Activated naive CD4-positive, alpha-beta T cell treated with anti-CD3 and anti-CD28 coated beads, Interleukin-2, amount 50 U/mL, for 16 hours (primary cell): ENCODE measurements around the gene FOXL1.
"Not testable (repeated sequence)": the region's sequence is repeated elsewhere in the genome, so short reads cannot be mapped to it uniquely, and the experiment has no call there.

Experiments used
- DNase-seq: peaks from one replicate; pipeline ENCODE4 v3.0.0-alpha.2; 2020

The FOXL1 gene

DNA sequence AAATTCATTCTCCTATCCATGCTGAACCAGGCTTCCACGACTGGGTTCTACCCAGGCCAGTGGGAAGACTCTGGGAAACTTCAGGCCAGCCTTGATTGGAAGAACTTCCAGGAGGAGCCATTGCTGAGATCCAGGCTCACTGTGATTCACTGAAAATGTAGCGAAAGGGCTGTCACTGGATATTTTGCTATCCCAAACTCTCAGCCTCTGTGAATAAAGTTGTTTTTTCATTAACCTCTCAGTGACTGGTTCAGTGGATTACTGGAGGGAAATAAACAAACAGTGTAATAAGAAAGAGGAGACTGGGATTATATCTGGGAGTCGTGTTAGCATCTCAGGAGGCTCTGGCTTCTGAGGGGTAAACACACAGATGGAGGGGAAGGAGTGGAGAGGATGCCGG, 3.1 kb downstream of the FOXL1 start:
- DNase-seq, result no peak

DNA sequence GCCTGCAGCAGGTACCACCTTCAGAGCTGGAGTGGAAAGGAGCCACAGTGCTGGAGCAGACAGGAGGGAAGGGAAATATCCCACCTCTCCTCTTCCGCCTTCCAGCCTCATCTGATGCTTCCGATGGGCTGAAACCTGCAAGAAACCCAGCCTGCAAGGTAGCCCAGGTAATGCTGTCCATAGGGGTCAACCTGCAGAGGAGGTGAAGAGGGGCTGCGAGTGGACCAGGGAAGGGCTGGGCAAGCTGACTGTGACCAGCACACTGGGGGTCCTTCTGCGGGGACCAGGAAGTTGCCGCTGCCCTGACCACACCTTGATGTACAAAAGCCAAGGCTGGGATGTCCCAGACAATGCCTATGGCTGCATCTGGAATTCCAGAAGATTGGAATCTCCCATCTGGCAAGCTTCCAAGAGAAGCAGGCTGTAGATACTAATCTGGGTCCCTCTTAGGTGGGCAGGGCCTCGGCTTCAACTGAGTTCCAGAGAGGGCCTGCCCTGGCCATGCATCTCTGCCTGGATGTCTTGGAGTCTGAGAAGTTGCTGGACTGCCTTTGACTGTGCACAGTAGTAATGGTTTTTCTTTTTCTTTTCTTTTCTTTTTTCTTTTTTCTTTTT, 5.8 kb downstream of the FOXL1 start:
- no peak for DNase-seq

DNA sequence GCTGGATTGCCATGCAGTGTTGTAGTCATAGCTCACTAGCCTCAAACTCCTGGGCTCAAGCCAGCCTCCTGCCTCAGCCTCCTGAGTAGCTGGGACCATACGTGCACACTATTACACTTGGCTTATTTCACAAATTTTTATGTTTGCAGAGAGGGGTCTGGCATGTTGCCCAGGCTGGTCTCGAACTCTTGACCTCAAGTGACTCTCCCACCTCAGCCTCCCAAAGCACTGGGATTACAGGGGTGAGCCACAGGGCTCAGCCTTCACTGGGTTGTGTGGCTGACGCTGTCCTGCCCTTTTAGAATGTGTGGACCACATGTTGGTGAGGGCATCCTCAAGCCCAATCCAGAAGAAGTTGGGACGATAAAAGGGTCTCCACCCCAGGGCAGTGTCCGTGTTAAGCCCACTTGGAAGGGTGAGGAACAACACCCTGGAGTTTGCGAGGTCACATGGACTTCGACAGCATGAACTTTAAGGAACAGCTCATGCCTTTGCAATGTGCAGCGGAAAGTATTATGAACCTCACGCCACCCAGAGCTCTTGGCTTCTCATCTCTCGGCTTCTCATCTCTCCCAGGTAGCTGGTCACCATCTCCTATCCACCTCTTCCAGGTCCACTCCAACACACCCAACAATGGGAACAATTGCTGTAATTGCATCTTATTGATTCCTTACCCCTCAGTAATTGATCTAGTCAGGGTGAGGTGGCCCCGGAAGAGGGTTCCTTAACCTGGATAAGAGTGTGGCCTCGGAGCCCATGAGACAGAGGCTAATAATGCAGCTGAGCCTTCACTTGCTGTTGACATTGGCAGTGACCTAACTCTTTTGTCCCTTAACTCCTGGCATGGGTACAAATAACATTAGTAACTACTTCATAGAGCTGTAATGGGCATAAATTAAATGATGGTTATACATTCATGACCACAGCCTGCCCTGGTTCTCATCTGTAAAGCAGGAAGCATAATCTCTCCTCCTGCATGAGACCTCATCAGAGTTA, 6.7 kb downstream of the FOXL1 start:
- no peak for DNase-seq

DNA sequence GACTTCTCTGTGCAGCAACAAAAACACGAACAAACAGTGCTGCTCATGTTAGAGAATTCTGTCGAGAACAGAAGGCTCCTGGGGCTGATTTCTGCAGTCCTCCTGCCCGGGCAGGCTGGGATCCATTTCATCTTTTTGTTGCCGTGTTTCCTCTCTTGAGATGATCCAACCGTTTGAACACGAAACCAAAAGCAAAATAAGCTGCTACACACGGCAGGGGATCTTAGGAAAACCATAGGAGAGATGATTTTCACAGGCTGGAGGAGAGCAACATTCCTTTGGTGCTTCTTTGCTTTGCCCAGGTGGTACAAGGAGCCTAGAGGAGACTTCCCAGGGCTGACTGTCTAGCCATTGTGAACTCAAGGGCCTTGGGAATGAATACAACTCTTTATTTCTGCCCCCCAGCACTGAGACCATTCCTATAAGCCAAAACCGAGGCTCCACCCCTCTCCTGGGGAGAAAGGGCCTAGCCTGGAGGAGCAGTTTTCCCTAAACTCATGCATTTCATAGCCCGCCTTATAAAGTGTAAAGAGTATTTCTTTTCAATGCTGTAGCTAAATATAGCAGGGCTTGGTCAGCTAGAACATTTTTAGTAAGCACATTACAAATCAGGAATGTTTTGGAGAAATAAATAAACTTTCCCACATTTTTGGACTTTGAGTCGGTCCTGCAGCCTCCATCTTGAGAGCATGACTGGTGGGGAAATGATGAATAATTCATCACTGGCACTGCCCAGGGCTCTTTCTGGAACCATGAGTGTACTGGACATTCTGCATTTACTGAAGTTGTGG, 7.7 kb downstream of the FOXL1 start:
- DNase-seq, result no peak

DNA sequence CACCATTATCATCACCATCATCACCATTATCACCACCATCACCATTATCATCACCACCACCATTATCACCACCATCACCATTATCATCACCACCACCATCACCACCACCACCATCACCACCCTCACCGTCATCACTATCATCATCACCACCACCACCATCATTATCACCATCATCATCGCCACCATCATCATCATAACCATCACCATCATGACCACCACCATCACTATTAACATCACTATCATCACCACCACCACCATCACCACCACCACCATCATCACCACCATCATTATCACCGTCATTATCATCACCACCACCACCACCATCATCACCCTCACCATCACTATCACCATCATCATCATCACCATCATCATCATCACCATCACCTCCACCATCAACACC, 9.1 kb downstream of the FOXL1 start:
- no peak for DNase-seq

DNA sequence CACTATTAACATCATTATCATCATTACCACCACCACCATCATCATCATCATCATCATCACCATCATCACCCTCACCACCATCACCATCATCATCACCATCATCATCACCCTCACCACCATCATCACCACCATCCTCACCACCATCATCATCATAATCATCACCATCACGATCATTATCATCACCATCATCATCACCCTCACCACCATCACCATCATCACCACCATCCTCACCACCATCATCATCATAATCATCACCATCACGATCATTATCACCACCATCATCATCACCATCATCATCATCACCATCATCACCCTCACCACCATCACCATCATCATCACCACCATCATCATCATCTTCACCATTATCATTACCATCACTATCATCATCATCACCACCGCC, 9.6 kb downstream of the FOXL1 start:
- not testable (repeated sequence) for DNase-seq

DNA sequence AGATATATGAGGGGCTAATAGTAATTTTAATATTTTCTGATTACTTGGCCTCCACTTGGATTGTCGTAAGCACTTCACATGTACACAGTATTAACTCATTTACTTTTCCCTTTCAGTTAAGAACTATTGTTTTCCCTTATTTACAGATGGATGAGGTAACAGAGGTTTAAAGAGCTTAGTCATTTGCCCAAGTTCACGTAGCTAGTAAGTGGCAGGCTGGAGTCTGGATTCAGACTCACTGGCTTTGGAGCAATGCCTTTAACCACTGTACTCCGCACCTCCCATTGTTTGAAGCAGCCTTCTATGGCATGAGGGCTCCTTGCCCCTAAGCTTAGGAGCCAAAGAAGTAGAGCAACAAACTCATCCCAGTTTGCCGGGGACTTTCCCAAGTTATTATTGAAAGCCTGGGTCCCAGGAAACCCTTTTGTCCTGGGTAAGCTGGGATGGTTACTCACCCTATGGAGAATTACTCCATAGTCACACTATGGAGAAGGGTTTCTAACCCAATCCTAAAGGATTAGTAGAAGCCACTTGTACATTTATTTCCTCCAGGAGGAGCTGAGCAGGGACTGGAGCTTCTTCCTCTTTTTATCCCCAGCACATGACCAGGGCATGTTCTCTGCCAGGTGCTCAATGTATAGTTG, 12.3 kb downstream of the FOXL1 start:
- DNase-seq, result no peak

DNA sequence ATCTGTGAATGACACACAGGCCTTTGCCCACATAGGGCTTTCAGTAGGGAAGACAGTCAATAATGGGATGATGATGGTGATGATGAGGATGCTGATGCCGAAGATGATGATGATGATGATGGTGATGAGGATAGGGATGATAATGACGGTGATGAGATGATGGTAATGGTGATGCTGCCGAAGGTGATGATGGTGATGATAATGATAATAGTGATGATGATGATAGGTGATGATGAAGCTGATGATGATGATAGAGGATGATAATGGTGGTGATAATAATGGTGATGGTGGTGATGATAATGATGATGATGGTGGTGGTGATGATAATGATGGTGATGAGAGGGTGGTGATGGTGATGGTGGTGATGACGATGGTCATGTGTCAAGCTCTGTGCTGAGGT, 12.9 kb downstream of the FOXL1 start:
- no peak for DNase-seq

DNA sequence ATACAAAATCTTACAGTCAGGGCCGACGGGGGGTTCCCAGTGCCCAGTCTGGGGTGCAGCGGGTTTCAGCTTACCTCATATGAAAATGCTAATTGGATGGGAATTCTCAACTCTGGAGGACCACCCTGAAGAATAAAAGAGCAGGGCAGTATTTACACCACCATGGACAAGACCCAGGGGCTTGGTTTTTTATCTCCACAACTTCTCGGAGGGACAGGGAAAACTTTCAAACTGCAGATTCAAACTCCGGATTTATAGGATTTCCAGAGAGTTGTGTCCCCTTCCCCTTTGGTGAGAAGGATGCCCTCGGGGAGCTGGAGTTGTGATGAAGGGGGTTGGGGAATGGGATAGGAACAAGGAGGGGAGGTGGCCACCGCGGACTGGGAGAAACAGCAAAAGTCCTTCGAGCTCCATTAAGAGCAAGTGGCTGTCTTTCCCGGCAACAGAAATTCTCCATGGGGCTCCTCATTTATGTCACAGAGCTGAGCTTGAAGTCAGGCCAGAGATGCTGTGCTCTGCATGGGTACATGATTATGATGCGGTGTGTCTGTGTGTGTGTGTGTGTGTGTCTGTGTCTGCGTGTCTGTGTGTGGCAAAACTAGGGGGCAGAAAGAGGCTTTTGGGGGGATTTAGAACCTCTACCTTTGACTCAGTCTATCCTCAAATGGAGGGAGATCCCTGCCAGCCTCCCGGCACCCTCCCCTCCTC, 15.7 kb downstream of the FOXL1 start:
- no peak for DNase-seq

DNA sequence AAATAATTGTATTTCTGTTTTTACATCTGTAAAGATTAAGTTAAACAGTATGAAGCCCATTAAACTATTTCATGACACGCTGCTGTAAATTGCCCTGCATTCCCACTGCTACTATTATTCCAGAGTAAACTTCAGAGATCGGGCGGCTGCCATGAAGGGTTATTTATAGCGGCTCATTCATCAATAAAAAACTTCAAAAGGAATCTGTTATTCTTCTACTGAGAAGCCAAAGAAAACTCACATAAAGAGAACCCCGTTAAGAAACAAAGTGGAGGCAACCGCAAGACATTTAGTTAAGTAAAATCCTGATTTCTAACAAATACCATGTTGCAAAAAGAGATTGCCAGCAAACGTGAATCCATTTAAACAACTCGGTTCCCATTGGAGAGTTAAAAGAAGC, 16.4 kb downstream of the FOXL1 start:
- no peak for DNase-seq

DNA sequence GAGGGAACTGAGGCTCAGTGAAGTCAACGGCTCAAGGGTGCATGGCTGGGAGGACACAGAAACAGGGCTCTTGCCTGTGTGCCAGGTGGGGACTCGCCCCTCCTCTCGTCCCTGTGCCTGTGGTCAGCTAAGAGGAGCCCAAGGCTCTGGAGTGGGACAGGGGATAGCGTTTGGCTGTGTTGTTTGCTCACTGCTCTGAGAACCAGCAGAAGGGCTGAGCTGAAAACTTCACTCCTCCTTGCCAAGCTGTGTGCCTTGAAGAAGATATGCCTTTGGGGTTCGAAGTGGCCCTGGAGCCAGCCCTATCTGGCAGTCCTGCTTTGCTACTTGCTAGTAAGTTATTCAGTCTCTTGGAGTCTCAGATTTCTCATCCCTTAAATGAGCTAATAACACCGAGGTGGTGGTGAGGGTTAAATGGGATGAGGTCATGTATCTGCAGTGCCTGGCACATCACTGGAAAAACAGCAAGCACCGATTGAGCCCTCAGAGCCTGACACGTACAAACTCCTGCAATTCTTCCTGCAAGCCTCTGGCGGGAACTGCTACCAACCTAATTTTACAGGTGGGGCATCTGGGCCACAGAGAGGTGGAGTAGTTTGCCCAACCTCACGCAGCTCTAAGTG, 17.7 kb downstream of the FOXL1 start:
- no peak for DNase-seq

DNA sequence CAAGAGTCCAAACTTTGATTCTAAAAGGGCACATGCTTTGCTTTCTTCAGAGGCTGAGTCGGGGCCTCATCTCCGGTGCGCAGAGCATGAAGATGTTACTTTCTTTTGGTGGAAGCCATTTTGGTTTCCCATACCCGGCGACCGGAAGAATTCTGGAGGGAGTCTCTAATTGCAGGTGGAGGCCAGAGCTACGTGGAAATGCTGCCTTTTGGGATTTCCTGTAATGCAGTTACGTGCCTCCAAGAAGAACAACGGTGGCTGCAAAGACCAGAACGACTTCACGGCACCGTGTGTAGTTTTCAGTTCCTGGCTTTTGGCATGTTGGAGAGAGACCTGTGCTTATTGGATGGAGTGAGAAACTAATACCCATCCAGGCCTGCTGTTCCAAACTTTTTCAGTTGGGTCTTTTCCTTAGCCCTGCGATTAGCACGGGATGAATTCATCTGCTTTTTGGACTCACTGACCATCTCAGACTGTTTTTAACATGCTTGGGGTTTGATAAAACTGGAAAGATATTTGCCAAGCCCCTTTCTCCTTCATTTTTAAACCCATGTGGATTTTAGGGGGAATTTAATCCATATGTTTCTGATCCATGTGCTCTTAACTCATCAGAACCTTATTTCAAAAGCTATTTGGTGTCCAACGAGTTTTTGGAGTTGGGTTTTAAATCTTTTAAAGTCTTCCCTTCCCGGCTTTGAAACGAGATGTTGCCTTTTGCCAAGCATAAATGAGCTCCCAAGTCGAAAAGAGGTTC, 19.0 kb downstream of the FOXL1 start:
- no peak for DNase-seq

DNA sequence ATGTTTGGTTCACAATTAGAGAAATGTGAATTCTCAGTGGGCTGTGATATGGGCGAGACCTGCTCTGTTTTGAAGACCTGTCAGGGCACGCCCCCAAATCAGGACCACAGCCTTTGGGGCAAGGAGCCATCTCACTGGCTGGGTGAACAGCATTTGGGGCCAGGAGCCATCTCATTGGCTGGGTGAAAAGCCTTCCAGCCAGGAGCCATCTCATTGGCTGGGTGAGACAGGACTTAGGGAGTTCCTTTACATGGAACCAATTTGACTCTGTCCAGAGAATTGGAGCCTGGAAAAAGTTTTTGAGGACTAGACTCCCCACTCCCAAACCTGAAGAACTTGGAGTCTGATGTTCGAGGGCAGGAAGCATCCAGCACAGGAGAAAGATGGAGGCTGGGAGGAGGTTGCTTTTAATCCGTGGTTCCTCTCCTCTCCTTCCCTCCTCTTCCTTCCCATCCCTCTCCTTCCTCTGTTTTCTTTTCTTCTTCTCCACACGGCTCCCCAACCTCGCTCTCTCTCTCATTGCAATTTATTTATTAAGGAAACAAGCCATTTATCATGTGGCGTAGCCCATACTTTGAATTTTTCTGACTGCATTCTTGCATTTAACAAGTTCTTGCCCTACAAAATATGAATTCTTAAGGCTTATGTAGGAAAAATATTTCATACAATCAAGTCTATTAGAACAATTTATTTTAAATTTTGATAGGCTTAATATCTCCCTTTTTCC, 19.7 kb downstream of the FOXL1 start:
- no peak for DNase-seq

DNA sequence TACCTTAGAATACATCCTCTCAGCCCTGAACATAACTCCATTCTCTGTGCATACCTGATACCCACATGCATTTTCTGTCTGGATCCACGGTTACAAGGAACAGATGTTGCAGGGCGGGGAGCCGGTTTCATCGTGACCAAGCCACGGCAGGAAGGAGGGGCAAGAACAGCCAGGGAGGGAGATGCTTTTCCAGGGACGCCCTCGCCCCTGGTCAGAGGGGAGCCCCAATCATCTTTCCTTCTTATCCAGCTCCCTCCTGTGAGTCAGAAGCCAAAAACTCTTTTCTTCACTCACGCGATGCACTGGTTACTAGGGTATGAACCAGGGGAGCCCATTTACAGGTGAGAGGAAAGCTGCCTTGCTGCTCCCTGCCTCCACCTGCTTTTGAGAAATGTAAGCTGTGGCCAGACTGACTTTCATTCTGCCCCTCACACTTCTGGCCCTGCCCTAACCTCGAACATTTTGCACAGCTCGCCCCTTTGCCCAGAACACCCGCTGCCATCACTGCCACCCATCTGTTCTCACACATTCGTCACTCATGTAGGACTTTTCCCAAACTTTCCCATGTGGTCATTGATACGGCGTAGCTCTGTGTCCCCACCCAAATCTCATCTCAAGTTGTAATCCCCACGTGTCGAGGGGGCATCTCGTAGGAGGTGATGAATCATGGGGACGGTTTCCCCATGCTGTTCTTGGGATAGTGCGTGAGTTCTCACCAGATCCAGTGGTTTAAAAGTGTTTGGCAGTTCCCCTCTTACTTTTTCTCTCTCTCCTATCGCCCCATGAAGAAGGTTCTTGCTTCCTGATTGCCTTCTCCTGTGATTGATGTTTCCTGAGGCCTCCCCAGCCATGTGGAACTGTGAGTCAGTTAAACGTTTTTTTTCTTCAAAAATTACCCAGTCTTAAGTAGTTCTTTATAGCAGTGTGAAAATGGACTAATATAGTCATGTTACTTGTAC, 20.5 kb downstream of the FOXL1 start:
- no peak for DNase-seq

DNA sequence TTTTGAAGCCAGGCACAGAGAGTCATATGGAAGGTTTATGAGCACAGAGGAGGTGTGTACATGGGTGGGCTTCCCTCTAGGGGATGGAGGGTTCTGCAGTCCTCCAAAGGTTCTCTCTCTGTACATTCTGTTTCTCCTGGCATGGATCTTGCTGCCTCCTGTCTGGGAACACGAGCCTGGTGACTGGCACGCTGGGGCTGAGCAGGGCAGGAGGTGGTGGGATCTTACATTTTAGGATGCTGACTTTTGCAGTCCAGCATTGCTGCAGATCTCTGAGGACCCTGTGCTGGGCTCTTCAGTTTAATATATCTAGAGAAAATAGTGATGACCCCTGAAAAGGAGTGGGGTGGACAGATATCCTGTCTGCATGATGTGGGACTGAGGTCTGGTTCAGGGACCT, 23.0 kb downstream of the FOXL1 start:
- DNase-seq, result no peak

DNA sequence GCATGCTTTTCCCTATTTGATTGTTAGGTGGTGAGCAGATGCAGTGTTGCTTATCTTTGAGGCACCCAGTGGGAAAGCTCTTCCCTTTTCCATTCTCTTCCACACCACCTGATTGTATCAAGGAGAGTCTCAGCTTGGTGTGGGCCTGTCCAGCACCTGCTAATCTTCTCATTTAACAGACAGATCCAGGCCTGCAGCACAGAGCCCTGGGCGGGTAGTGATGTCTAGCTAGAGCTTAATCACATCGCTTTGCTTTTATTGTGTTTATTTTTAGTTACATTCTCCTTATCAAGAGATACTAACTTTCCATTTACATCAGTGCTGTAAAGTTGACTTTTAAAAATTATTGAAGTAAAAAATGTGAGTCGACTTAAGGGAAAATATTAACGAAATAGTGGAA, 24.2 kb downstream of the FOXL1 start:
- DNase-seq, result no peak

DNA sequence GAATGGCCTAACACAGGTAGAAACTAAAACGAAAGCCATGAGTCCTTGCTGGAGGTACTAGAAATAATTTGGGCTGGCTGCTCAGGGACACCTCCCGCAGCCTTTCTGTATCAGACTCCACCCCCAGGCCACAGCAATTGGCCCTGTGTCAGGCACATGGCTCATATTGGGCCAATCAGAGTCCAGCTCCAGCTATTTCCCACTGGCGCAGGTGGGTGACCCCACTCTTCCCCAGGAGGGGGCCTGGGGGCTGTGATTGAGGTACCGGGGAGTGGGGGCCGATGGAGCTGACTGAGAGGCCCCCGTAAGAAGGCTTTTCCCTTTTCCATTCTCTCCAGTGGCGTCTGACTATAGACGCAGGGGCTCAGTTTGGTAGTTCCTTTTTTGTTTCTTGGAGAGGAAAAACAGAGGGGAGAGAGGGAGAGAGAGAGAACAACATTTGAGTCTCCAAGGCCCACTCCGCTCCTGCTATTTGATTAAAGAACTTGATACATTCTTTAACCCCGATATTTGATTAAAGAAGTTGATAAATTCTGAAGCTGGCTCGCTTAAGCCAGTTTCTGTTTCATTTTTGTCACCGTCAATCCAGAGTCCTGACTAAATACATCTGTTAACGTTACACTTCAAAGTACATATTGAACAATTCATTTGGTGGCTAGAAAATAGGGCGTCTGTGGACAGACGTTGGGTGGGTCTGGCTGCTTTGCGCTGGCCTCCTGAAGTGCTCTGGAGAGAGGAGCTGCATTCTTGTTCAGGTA, 26.3 kb downstream of the FOXL1 start:
- peak; percentile 54 for DNase-seq

DNA sequence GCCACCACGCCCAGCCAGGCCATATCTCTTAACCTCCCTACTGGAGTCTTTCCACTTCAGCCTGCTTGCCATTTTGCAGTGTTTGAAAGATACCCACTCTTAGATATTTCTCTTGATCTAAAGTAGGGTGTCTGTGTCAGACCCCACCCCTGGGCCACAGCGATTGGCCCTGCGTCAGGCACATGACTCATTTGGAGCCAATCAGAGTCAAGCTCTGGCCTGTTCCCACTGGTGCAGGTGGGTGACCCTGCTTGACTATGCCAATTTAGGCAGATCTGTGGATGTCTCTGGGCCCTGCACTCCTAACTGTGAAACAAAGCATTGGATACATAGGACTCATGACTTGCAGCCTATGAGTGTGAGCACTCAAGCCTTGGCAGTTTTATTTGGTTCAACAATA, 27.6 kb downstream of the FOXL1 start:
- no peak for DNase-seq
